WI38 (cell line): ENCODE measurements around the gene ZSCAN20.

ENCODE experiments used
- H3K4me3 ChIP-seq: 2 replicates; pipeline ENCODE4 v1.5.1; 2011; ENCODE audit warnings: low read depth, mild to moderate bottlenecking, control low read depth, low read length
- CTCF ChIP-seq: IDR thresholded peaks from 2 replicates; pipeline ENCODE4 v1.5.1; 2012; ENCODE audit warnings: low read depth, mild to moderate bottlenecking, control low read depth, low read length

The ZSCAN20 gene

GRCh38 chr1:33517596-33518250, 45.3 kb downstream of the ZSCAN20 start:
- TF ChIP-seq CTCF: no peak
- no peak overlapping the region for H3K4me3 ChIP-seq

- no peak for TF ChIP-seq CTCF
- H3K4me3 ChIP-seq: no peak overlapping the region
These were observed 46.9 kb downstream of the ZSCAN20 start for GRCh38 chr1:33519240-33519884.

GRCh38 chr1:33524586-33524985, 52.1 kb downstream of the ZSCAN20 start:
- TF ChIP-seq CTCF: no peak
- no peak overlapping the region for H3K4me3 ChIP-seq

- H3K4me3 ChIP-seq: no peak overlapping the region
- no peak for TF ChIP-seq CTCF
These were observed 55.5 kb downstream of the ZSCAN20 start for GRCh38 chr1:33527934-33528333.

GRCh38 chr1:33529957-33530356, 57.5 kb downstream of the ZSCAN20 start:
- TF ChIP-seq CTCF: no peak
- no peak overlapping the region for H3K4me3 ChIP-seq

- no peak for TF ChIP-seq CTCF
- H3K4me3 ChIP-seq: no peak overlapping the region
These were observed 59.8 kb downstream of the ZSCAN20 start for GRCh38 chr1:33532250-33532649.

DNA sequence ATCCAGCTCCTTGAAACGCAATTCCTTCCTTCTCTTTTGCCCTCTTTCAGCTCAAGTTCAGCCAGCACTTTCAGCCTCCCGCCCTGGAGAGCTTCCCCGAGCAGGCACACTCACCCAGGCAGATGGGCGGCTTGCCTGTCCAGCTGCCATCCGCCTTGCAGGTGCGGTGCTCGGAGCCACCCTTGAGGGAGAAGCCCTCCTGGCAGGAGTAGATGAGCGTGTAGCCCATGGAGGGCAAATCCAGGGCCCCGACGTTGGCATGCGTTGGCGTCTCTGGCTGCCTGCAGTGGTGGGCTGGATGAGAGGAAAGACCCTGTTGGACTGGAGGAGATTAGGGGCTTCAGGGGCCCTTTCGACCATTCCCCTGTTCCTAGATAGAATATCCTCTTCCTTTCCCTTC, 60.5 kb downstream of the ZSCAN20 start:
- no peak overlapping the region for H3K4me3 ChIP-seq
- TF ChIP-seq CTCF: no peak
